C4-2B (cell line): Measurements from ENCODE around the gene SGTA.

ENCODE experiments used
- CTCF ChIP-seq: fragments of 450-650 bp; conservative IDR thresholded peaks from 2 replicates; pipeline ENCODE4 v1.5.1; 2017; ENCODE audit warnings: mild to moderate bottlenecking
- ZFX ChIP-seq: fragments of 450-650 bp; IDR thresholded peaks from 2 replicates; pipeline ENCODE4 v1.6.1; 2017

- TF ChIP-seq CTCF (no peak), ZFX (no peak)
Measured at GRCh38 chr19:2814426-2814825, 31.4 kb upstream of the SGTA start.
